H1 (cell line): ENCODE results near the gene CCNYL1. TPM values are rescaled to one million over a fixed set of nuclear protein-coding genes. Genes with fewer than 3 reads are reported as not detected.

Experiments
- CTCF ChIA-PET: fragments of 300-600 bp; sonication (Branson Sonifier 250); formaldehyde crosslinking; loops from one replicate; lab custom pipeline; 2021; ENCODE audit not compliant: partially characterized antibody; lab: Charles Lee
- POLR2A ChIA-PET: fragments of 300-600 bp; sonication (Branson Sonifier 250); formaldehyde crosslinking; loops from one replicate; lab custom pipeline; 2021; ENCODE audit warnings: inconsistent platforms; ENCODE audit not compliant: partially characterized antibody; lab: Charles Lee
- DNase-seq, 2 experiments: peaks; one replicate each; pipeline versions ENCODE4 v3.0.0 to v3.0.0-alpha.2; 2010 to 2022; ENCODE audit warnings: low spot score in 2 of 2, low read depth in 1 of 2, mixed read lengths in 1 of 2
- FAIRE-seq: peaks from 2 replicates; lab custom pipeline; 2011; peaks lifted over from hg19 to GRCh38; lab: Jason Lieb, UNC
- H2AFZ ChIP-seq: 2 replicates; pipeline ENCODE4 v1.8.1; 2012; ENCODE audit warnings: low read length, inconsistent platforms
- H2AK5ac ChIP-seq: 2 replicates; pipeline ENCODE4 v1.6.1; 2013; ENCODE audit warnings: low read depth, low read length
- H2BK120ac ChIP-seq: replicated peaks from 2 replicates; pipeline ENCODE3; 2013; ENCODE audit warnings: low read depth, low read length, inconsistent platforms
- H2BK12ac ChIP-seq: 2 replicates; pipeline ENCODE4 v1.6.1; 2013; ENCODE audit warnings: low read depth, low read length
- H2BK15ac ChIP-seq: 2 replicates; pipeline ENCODE4 v1.6.1; 2013; ENCODE audit warnings: low read length
- H2BK20ac ChIP-seq: 2 replicates; pipeline ENCODE4 v1.6.1; 2013; ENCODE audit warnings: low read length
- H2BK5ac ChIP-seq: 2 replicates; pipeline ENCODE4 v1.6.1; 2013; ENCODE audit warnings: low read depth, low read length
- H3K14ac ChIP-seq: 2 replicates; pipeline ENCODE4 v1.6.1; 2013; ENCODE audit warnings: inconsistent platforms; ENCODE audit not compliant: insufficient read length
- H3K18ac ChIP-seq: 2 replicates; pipeline ENCODE4 v1.6.1; 2013; ENCODE audit warnings: low read length; ENCODE audit errors: extremely low read depth
- H3K23ac ChIP-seq: 2 replicates; pipeline ENCODE4 v1.6.1; 2013; ENCODE audit warnings: inconsistent platforms; ENCODE audit not compliant: insufficient read length
- H3K23me2 ChIP-seq: 2 replicates; pipeline ENCODE4 v1.6.1; 2013; ENCODE audit warnings: low read depth, low read length
- H3K27ac ChIP-seq: 2 replicates; pipeline ENCODE4 v1.6.1; 2011; ENCODE audit warnings: low read depth, low read length, inconsistent platforms
- H3K27me3 ChIP-seq, 4 experiments: replicated peaks in 1 of 4; 1 replicate in 1 of 4; 2 replicates in 3 of 4; pipeline versions ENCODE4 v1.6.1 to v1.8.1; 2011 to 2013; ENCODE audit warnings: low read length in 3 of 4, mild to moderate bottlenecking in 3 of 4, inconsistent platforms in 2 of 4, mixed read lengths in 2 of 4, moderate library complexity in 1 of 4; ENCODE audit not compliant: control insufficient read depth in 3 of 4, insufficient read depth in 3 of 4; ENCODE audit errors: extremely low read depth in 1 of 4
- H3K36me3 ChIP-seq, 4 experiments: 2 replicates each; pipeline versions ENCODE4 v1.6.1 to v1.8.1; 2011 to 2013; ENCODE audit warnings: mild to moderate bottlenecking in 4 of 4, low read length in 3 of 4, moderate library complexity in 2 of 4, control low read depth in 1 of 4, inconsistent platforms in 1 of 4; ENCODE audit not compliant: insufficient read depth in 4 of 4, control insufficient read depth in 2 of 4
- H3K4ac ChIP-seq: replicated peaks from 2 replicates; pipeline ENCODE3; 2013; ENCODE audit warnings: low read length, low read depth, mixed read lengths, inconsistent platforms; ENCODE audit not compliant: insufficient read length
- H3K4me1 ChIP-seq, 4 experiments: replicated peaks in 1 of 4; 1 replicate in 1 of 4; 2 replicates in 3 of 4; pipeline versions ENCODE4 v1.6.1 to v1.8.1; 2011 to 2013; ENCODE audit warnings: low read length in 3 of 4, inconsistent platforms in 2 of 4, mixed read lengths in 1 of 4; ENCODE audit not compliant: insufficient read depth in 4 of 4, control insufficient read depth in 3 of 4
- H3K4me2 ChIP-seq, 2 experiments: 2 replicates each; pipeline versions ENCODE4 v1.6.1 to v1.8.1; 2011 to 2013; ENCODE audit warnings: low read depth in 2 of 2, low read length in 2 of 2, control low read depth in 1 of 2, inconsistent platforms in 1 of 2, mild to moderate bottlenecking in 1 of 2; ENCODE audit not compliant: insufficient read depth in 1 of 2
- H3K4me3 ChIP-seq, 4 experiments: fragments of 200-600, 300-600 bp in 1 of 4; sonication (generic), shearing (Covaris generic), sonication (Bioruptor Twin) in 1 of 4; 2 replicates each; pipeline versions ENCODE4 v1.5.1 to v1.8.1; 2011 to 2016; ENCODE audit warnings: low read length in 4 of 4, low read depth in 3 of 4, control low read depth in 2 of 4, inconsistent platforms in 2 of 4, mild to moderate bottlenecking in 2 of 4, mixed read lengths in 1 of 4, moderate library complexity in 1 of 4; ENCODE audit not compliant: insufficient read depth in 2 of 4; ENCODE audit errors: extremely low read depth in 1 of 4
- H3K56ac ChIP-seq: replicated peaks from 2 replicates; pipeline ENCODE3; 2013; ENCODE audit warnings: low read depth, mild to moderate bottlenecking, mixed read lengths, low read length, inconsistent platforms; ENCODE audit not compliant: insufficient read length
- H3K79me1 ChIP-seq: 2 replicates; pipeline ENCODE4 v1.6.1; 2013; ENCODE audit warnings: low read depth, low read length, control low read depth
- H3K79me2 ChIP-seq, 2 experiments: 2 replicates each; pipeline versions ENCODE4 v1.6.1 to v1.8.1; 2012 to 2013; ENCODE audit warnings: low read length in 2 of 2, mild to moderate bottlenecking in 2 of 2, inconsistent platforms in 1 of 2; ENCODE audit not compliant: insufficient read depth in 2 of 2, control insufficient read depth in 1 of 2
- H3K9ac ChIP-seq, 4 experiments: replicated peaks in 1 of 4; 1 replicate in 1 of 4; 2 replicates in 3 of 4; pipeline versions ENCODE4 v1.6.1 to v1.8.1; 2011 to 2013; ENCODE audit warnings: low read depth in 3 of 4, low read length in 3 of 4, control low read depth in 2 of 4, mild to moderate bottlenecking in 2 of 4, moderate library complexity in 2 of 4, inconsistent platforms in 1 of 4; ENCODE audit errors: extremely low read depth in 1 of 4
- H3K9me3 ChIP-seq, 2 experiments: 2 replicates each; pipeline versions ENCODE4 v1.6.1 to v1.8.1; 2012 to 2013; ENCODE audit warnings: mild to moderate bottlenecking in 2 of 2, moderate library complexity in 2 of 2, control low read depth in 1 of 2, inconsistent platforms in 1 of 2, low read depth in 1 of 2, low read length in 1 of 2, mixed read lengths in 1 of 2; ENCODE audit not compliant: insufficient read depth in 2 of 2
- H4K20me1 ChIP-seq, 2 experiments: replicated peaks in 1 of 2; 2 replicates each; pipeline versions ENCODE3 to v1.8.1; 2011 to 2013; ENCODE audit warnings: inconsistent platforms in 2 of 2, low read length in 2 of 2, mild to moderate bottlenecking in 1 of 2; ENCODE audit not compliant: insufficient read depth in 2 of 2, control insufficient read depth in 1 of 2
- H4K5ac ChIP-seq: 2 replicates; pipeline ENCODE4 v1.6.1; 2013; ENCODE audit warnings: low read length, low read depth, mixed read lengths, inconsistent platforms; ENCODE audit not compliant: insufficient read length
- H4K8ac ChIP-seq: 2 replicates; pipeline ENCODE4 v1.8.0; 2013; ENCODE audit warnings: mild to moderate bottlenecking, moderate library complexity, low read length, inconsistent platforms; ENCODE audit not compliant: insufficient read depth; ENCODE audit errors: extremely low read depth
- H4K91ac ChIP-seq: replicated peaks from 2 replicates; pipeline ENCODE3; 2013; ENCODE audit warnings: low read length, mixed read lengths, inconsistent platforms; ENCODE audit not compliant: insufficient read length
- BCL11A ChIP-seq, 2 experiments: IDR thresholded peaks; one replicate each; pipeline ENCODE4 v1.6.1; 2011; ENCODE audit warnings: low read depth in 2 of 2, low read length in 2 of 2, mild to moderate bottlenecking in 2 of 2
- CHD2 ChIP-seq: IDR thresholded peaks from 2 replicates; pipeline ENCODE4 v1.6.1; 2012; ENCODE audit warnings: low read length, improper control_type of control experiment
- HDAC2 ChIP-seq, 2 experiments: fragments of 300-600 bp in 1 of 2; sonication (generic) in 1 of 2; IDR thresholded peaks; 2 replicates each; pipeline ENCODE4 v1.6.1; 2011 to 2012; ENCODE audit warnings: low read depth in 2 of 2, low read length in 2 of 2, mild to moderate bottlenecking in 2 of 2, moderate library complexity in 2 of 2, borderline replicate concordance in 1 of 2, inconsistent platforms in 1 of 2
- JUN ChIP-seq: IDR thresholded peaks from 2 replicates; pipeline ENCODE4 v1.6.1; 2011; ENCODE audit warnings: low read depth, mild to moderate bottlenecking, improper control_type of control experiment, low read length
- RNF2 ChIP-seq: fragments of 200-900, 300-1000 bp; sonication (generic); IDR thresholded peaks from 2 replicates; pipeline ENCODE4 v1.7.1; 2016; ENCODE audit warnings: borderline replicate concordance, low read depth, mild to moderate bottlenecking, antibody characterized with exemption, low read length; ENCODE audit not compliant: poor library complexity, severe bottlenecking; ENCODE audit errors: missing control alignments
- WGBS, 2 experiments: shearing (Covaris generic) in 1 of 2; methylation state at CpG; one replicate each; pipeline versions ENCODE4 v1.1.6 to v1.1.7; 2013 to 2015; ENCODE audit warnings: low lambda C conversion rate in 2 of 2, mixed read lengths in 2 of 2, inconsistent platforms in 1 of 2, low coverage in 1 of 2, missing lambda C conversion rate in 1 of 2; ENCODE audit not compliant: insufficient replicate concordance in 2 of 2, insufficient coverage in 1 of 2, insufficient read length in 1 of 2; ENCODE audit errors: extremely low coverage in 1 of 2, missing lambda C conversion rate in 1 of 2; 5-methylcytosine and 5-hydroxymethylcytosine counted together
- polyA plus RNA-seq, 7 experiments: library from polyadenylated mRNA; depleted of rRNA in 3 of 7; stranded (reverse) in 5 of 7; unstranded in 2 of 7; fragments of >200 nt in 5 of 7; fragments of 200-250 nt in 2 of 7; gene quantifications; 1 replicate in 5 of 7; 2 replicates in 1 of 7; 4 replicates in 1 of 7; pipeline versions ENCODE4 v1.2.1 to v1.2.3, GENCODE V29; 2011 to 2013; ENCODE audit warnings: missing spikeins in 2 of 7, mixed read lengths in 2 of 7
- total RNA-seq: library from RNA; stranded (reverse); fragmentation: NEBNext Ultra II Directional; extraction: Animal tissue kit (Norgen Biotek cat#: 25700); gene quantifications from 2 replicates; pipeline ENCODE4 v1.2.1, GENCODE V29; 2021
- TF ChIP-seq, protein P1 (sequence below): IDR thresholded peaks from 2 replicates; pipeline ENCODE4 v1.6.1; 2011; ENCODE audit warnings: low read length, improper control_type of control experiment

The CCNYL1 gene
- total and polyA plus RNA-seq, 2 of the 8 experiments (the other 6 are each of a cell fraction or from before 2014, with no cell fraction given) = 13.3 to 35.4 TPM

DNA sequence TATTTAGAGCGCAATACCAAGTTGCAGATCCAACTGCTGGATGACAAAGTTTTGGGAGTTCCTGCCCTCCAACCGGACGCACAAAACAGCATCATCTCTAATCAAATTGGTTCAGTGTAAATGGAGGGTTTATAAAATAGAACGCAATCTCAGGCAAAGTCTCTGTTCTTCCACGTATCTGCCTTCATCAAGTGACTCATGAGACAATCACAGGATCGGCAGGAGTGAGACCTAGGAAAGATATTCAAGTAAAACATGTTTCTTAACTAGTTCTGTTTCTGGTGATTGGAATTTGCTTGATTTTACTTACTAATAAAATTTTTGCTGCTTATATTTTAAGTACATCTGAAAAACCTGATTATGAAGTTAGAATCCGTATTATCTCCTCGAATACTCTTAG, 50.7 kb downstream of the CCNYL1 start:
- TF ChIP-seq HDAC2 (IDR thresholded peaks at IDR 0.05; ENCODE audit: borderline replicate concordance in 1 of 2, low read depth in 2 of 2, low read length in 2 of 2) = no peak
- no peak for TF ChIP-seq JUN
- no peak for TF ChIP-seq CHD2
- no peak for TF ChIP-seq RNF2
- TF ChIP-seq, protein P1, sequence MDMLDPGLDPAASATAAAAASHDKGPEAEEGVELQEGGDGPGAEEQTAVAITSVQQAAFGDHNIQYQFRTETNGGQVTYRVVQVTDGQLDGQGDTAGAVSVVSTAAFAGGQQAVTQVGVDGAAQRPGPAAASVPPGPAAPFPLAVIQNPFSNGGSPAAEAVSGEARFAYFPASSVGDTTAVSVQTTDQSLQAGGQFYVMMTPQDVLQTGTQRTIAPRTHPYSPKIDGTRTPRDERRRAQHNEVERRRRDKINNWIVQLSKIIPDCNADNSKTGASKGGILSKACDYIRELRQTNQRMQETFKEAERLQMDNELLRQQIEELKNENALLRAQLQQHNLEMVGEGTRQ = no peak
- TF ChIP-seq BCL11A (IDR thresholded peaks at IDR 0.05; ENCODE audit: low read depth in 2 of 2, low read length in 2 of 2) = no peak
- Histone ChIP-seq H3K4me3 (no peak overlapping the region), H3K79me2 (peaks cover 25 to 72% of the 10 kb centered on the region in 2 experiments), H3K36me3 (peaks cover 5 to 81% (median 18%) of the 10 kb centered on the region in 4 experiments; a peak in 7 of 8 replicates), H2AK5ac (no peak overlapping the region), H3K9me3 (no peaks in the 10 kb centered on the region), H3K4me2 (0 out of 4 replicates have a peak overlapping the region, but pooled peaks of 1 of the 2 experiments have one; percentile 9), H2BK120ac (no peak overlapping the region), H3K56ac (no peak overlapping the region), H3K18ac (no peak overlapping the region), H4K91ac (no peak overlapping the region), H2BK20ac (no peak overlapping the region), H3K4ac (peak overlapping the region; percentile 27), H3K23ac (no peak overlapping the region), H3K14ac (no peak overlapping the region), H2BK5ac (no peak overlapping the region), H3K4me1 (peaks cover 15 to 40% (median 26%) of the 10 kb centered on the region in 4 experiments), H4K5ac (no peak overlapping the region), H3K9ac (no peak overlapping the region), H3K23me2 (peaks cover 4% of the 10 kb centered on the region), H3K27me3 (no peaks in the 10 kb centered on the region), H4K8ac (no peak overlapping the region), H3K27ac (no peak overlapping the region), H4K20me1 (peaks cover 9 to 23% of the 10 kb centered on the region in 2 experiments), H2AFZ (no peak overlapping the region), H2BK12ac (no peak overlapping the region), H2BK15ac (no peak overlapping the region), H3K79me1 (peaks cover 4% of the 10 kb centered on the region; the same call in 1 of the 2 replicates)
- DNase-seq = no peak
- no peak for FAIRE-seq
- ChIA-PET CTCF (interaction anchor here (1.4 to 7.4 kb wide), 4 partner anchors 16 to 278 kb away, joined by 3 to 69 read pairs (median 16); partner anchors contain the start of gene METTL21A), POLR2A (interaction anchor here (0.6 kb wide), 1 partner anchor 11 kb away, joined by 3 read pairs; no protein-coding TSS in a partner anchor)
- WGBS, 2 experiments = 93% methylated on average over 8 of the region's 8 CpGs; no CpG with 5 or more reads in 1 of the 2 experiments
